ENCODE results near the gene LRRC1.

The LRRC1 gene

DNA sequence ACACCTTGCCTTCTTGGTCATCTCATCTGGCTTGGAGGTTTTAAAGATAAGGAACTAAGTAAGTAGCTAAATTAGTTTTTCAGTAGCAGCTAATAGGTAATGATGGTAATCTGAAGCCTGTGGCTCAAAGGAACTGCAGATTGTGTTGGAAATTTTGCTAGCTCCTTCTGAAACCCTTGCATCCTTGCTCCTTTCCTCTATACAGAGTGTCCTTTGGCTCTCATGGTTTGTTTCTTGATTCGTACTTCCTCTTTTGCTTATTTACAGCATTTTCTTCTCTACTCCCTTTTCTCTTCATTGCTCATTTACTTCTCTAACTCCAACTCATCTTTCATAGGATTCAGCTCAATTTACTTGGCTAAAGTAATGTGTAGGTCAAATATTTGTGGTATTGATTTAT is 19.0 kb downstream of the LRRC1 start:
- DNase-seq (ENCODE audit: low read depth in 3 of 3, low spot score in 1 of 3), result no peak

DNA sequence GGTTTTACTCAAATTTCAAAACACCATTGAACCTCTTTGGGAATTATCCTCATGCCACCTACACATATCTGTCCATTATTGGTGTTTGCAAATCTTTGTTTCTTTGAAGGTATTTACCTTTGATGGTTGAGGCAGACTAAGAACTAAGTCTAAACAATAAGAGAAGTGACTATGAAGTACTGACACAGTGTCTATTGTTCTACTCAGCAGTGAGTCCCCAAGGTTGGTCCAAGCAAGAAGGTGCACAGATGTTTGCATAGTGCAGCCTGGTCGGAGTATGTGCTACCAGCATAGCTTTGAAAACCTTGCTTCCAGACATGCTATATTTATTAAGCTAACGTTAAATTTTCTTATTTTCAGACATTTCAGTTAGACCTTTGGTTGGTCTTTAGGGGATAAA is 19.5 kb downstream of the LRRC1 start:
- DNase-seq (ENCODE audit: low read depth in 3 of 3, low spot score in 1 of 3), result no peak

GRCh38 chr6:53815381-53816119 is 20.7 kb downstream of the LRRC1 start:
- DNase-seq (ENCODE audit: low read depth in 3 of 3, low spot score in 1 of 3), result no peak

GRCh38 chr6:53818858-53819609 is 24.2 kb downstream of the LRRC1 start:
- no peak for DNase-seq (ENCODE audit: low read depth in 3 of 3, low spot score in 1 of 3)

DNA sequence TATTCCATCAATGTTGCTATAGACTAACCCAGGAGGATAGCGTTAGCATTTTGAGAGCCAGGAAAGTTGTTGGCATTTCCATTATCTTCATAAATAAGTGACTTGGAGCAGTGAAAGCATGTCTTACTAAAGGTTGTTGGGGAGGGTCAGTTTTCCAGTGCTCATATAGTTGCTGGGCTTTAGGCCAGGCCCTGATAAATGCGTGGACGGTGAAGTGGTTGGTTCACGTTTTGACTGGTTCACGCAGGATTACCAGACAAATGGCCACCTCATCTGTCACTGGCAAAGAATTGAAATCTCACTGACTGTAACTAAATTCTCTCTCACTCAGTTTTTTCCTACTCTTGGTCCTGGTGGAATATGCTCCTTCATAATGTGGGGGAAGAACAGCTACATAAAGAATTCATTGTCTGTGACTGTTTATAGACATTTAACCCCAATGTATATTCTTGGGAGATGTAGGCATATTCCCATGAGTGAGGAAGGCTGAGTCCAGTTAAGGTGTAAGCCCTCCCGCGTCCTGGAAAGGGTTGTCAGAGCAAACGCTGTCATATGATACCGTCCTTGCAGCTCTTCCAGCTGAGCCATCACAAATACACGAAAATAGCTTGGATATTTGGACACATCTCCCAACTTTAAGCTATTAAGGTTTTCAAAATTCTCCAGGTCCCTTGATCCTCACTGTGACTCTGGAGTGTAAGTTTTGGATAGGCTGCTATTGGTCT is 27.8 kb downstream of the LRRC1 start:
- DNase-seq (ENCODE audit: low read depth in 3 of 3, low spot score in 1 of 3), result no peak

GRCh38 chr6:53824714-53825113 is 29.9 kb downstream of the LRRC1 start:
- no peak for DNase-seq (ENCODE audit: low read depth in 3 of 3, low spot score in 1 of 3)

DNA sequence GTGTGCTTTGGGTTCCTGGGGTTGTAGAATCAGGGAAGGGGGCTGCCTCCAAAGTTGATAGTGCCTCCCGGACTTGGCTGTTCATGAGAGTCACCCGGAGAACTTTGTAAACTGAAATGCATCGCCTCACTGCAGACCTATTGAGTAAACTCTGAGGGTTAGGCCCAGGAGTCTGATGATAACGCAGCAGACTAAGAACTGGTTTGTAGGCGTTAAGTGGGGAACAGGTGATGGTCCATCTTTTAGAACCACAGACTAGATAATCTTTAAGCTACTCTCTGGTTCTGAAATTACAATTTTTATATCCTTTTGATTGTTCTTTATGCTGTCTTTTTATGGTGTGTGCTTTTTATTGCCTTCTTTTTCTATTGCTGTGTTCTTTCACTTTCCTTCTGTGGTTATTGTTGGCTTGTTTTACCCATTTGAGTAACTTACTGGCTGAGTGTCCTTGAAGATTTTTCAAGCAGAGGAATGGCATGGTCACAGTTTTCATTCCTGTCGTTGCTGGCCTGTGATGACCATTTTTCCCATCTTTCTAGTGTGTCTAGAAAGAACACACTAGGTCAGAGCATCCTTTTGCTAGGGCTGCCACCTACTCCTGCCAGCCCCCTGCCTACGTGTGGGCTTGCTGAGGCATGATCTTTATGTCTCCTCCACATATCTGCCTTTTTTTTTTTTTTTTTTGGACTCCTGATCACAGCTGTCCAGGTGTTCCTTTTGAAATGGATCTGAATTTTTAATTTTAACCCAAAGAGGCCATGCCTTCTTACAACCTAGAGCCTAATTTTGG is 30.9 kb downstream of the LRRC1 start:
- no peak for DNase-seq (ENCODE audit: low read depth in 3 of 3, low spot score in 1 of 3)

DNA sequence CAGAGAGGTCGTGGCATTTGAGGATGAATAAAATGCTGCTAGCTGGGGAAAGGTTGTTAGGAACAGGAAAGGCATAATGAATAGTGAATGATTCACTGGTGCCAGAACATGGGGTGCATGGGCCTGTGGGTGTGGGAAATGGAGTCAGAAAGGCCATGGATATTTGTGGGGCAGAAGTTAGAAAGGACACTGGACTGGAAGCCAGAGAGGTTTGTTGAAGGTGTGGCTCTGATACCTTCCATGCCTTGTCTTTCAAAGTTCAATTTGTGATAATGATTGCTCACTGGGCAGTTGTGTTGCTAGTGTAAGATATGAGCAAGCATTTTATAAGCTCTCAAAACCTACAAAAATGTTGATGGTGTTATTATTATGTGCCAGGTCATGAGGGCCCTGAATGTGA is 32.7 kb downstream of the LRRC1 start:
- DNase-seq (ENCODE audit: low read depth in 3 of 3, low spot score in 1 of 3), result no peak

GRCh38 chr6:53828215-53828614 is 33.4 kb downstream of the LRRC1 start:
- DNase-seq (ENCODE audit: low read depth in 3 of 3, low spot score in 1 of 3), result no peak

DNA sequence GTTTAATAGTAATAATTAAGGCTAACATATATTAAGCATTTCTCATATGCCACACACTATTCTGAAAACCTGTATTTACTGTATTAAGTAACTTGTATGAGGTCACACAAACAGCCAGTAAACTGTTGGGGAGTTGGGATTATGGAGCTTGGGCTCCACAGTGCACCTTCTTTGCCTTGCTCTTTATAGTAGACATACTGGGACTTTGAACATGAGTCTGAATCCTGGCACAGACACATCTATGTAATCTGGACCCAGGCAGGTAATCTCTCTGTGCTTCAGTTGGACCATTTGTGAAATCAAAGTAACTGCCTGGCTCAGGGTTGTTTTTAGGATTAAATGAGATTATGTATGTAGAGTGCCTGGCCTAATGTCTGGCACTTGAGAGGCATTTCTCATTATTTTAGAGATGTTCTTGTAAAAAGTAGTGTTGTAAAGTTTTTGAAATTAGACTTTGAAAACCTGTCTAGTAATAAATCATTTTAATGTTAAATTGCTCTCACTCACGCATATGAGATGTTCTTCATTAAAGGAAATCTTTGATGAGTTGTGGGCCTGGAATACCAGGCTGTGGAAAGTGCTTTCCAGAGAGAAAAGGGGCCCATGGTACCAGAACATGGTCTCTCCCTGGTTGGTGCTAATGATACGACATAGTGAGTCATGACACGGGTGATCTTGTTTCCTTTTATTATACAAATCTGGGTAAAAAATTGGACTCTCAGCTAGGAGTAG is 34.3 kb downstream of the LRRC1 start:
- DNase-seq (ENCODE audit: low read depth in 3 of 3, low spot score in 1 of 3), result no peak

GRCh38 chr6:53829698-53830221 is 35.0 kb downstream of the LRRC1 start:
- DNase-seq (ENCODE audit: low read depth in 3 of 3, low spot score in 1 of 3), result no peak

DNA sequence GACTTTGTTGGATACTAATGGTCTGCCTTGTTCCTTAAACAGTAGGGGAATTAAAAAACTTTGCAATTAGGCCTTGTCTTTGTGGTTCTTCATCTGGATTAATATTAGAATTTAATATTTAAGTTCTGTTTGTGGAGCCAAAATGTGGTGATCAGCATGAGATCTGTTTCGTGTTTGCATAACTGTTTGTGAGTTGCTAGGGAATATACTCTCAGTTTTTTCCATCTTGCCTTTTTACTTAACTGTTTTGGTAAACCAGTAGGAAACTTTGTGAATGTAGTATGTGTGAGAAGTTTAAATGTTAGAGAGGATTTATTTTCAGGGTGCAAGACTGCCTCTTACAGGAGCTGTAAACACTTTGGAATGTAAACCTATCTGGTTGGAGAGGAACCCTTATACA is 35.6 kb downstream of the LRRC1 start:
- no peak for DNase-seq (ENCODE audit: low read depth in 3 of 3, low spot score in 1 of 3)

DNA sequence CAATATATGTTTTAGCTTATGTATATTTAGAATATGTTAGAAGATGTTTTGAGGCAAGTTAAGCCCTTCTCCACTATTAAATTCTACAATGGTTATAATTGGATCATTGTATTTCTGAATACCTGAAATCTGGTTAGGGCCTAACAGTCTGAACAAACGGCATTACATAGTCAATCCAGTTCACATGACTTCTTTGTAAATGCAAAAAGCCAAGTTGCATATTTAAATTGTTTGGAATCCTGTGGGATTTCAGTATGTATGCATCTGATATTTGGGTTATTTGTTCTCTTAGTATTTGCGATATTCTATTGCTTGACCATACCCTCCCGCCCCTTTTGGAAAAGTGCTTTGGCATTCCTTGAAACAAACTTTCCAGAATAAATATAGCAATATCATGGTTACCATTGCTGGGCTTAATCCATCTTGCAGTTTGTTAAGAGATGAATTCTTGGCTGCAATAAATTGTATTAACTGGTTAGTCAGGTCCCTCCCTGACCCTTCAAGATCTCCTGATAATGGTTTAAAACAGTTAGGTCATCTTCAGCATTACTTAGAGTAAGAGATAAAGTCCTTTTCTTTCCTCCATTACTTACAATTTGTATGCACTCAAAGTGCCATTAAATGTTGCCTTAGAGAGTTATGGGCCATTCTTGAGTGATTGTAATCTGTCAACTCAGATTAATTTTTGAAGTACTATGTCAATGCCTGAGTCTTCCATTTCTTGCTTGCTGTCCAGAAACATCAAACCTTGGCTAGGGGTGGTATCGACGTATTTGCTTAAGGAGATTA is 36.5 kb downstream of the LRRC1 start:
- no peak for DNase-seq (ENCODE audit: low read depth in 3 of 3, low spot score in 1 of 3)

DNA sequence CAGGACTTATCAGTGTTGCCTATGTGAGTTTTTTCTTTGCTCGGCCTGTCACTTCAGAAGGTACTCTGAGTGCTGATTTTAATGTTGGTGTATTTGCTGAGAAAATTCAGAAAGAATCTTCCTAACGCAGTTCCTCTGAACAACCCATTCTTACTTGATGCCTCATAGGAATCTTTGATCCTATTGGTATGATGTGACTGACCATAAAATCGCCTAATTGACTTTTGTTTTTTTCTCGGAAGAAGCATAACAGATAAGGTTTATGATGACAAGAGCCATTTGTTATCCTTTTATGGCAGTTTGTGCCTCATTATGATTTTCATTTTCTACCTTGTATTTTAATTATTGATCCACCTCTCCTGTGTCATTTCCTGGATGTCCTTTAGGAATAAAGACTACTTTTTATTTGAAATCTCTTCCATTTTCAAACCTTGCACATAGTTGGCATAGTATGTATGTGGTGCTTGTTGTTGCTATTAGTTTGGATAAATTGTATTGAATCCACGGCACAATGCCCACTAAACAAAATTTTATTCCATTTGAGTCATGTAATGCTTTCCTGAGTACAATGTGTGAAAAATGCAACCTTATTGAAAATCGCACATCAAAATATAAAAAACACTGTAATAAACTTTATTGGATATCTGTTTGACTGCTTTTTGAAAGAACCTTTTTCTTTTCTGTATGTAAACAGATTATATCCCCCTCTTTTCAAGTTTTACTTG is 37.3 kb downstream of the LRRC1 start:
- DNase-seq (ENCODE audit: low read depth in 3 of 3, low spot score in 1 of 3), result no peak

DNA sequence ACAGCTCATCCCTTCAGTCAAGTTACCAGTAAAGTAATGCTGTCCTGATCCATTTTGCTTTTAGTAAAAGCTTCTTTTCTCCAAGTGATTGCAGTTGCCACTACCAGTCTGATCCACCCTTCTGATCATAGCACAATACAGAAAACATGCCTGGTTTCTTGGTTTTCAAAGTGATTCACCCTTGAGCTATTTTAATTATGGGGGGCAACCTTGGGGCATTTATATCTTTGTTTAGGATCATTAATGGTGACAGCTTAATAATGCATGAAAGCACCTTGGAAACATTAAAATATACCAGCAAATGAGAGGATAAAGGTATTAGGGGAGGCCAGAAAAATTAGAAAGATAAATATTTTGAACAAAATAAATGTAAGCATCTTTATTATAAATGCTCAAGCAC is 38.4 kb downstream of the LRRC1 start:
- no peak for DNase-seq (ENCODE audit: low read depth in 3 of 3, low spot score in 1 of 3)

GRCh38 chr6:53834132-53834531 is 39.3 kb downstream of the LRRC1 start:
- DNase-seq (ENCODE audit: low read depth in 3 of 3, low spot score in 1 of 3), result no peak

GRCh38 chr6:53837865-53838769 is 43.3 kb downstream of the LRRC1 start:
- no peak for DNase-seq (ENCODE audit: low read depth in 3 of 3, low spot score in 1 of 3)

GRCh38 chr6:53840027-53840426 is 45.2 kb downstream of the LRRC1 start:
- no peak for DNase-seq (ENCODE audit: low read depth in 3 of 3, low spot score in 1 of 3)
